Psoas muscle (tissue), 8 donors: ENCODE results near the gene DSCAM. TPM values are rescaled to one million over a fixed set of nuclear protein-coding genes. Genes with fewer than 3 reads are reported as not detected.

ENCODE experiments used
- ATAC-seq, 4 donors: fragments of 200-7000 bp; cut with Tn5 transposase; one replicate each; pipeline ENCODE4 v1.9.1; 2020; ENCODE audit warnings: moderate library complexity in 3 of 4, mild to moderate bottlenecking in 2 of 4
- DNase-seq, 2 donors: peaks; one replicate each; pipeline ENCODE4 v3.0.0-alpha.2; 2020
- H3K27ac ChIP-seq: fragments of 200-600 bp; one replicate; pipeline ENCODE4 v1.8.0; 2022
- H3K27me3 ChIP-seq, 3 donors: fragments of 200-600 bp in 1 of 3; one replicate each; pipeline versions ENCODE4 v1.6.1 to v1.8.0; 2013 to 2022; ENCODE audit warnings: low read length in 2 of 3, mild to moderate bottlenecking in 2 of 3, moderate library complexity in 1 of 3; ENCODE audit not compliant: insufficient read depth in 3 of 3
- H3K36me3 ChIP-seq, 2 donors: fragments of 200-600 bp in 1 of 2; one replicate each; pipeline versions ENCODE4 v1.6.1 to v1.8.0; 2013 to 2022; ENCODE audit warnings: low read depth in 1 of 2, mild to moderate bottlenecking in 1 of 2, moderate library complexity in 1 of 2; ENCODE audit not compliant: insufficient read depth in 1 of 2
- H3K4me1 ChIP-seq: fragments of 200-600 bp; one replicate; pipeline ENCODE4 v1.8.0; 2022
- H3K4me3 ChIP-seq: fragments of 200-600 bp; one replicate; pipeline ENCODE4 v1.8.0; 2022; ENCODE audit warnings: mild to moderate bottlenecking
- H3K9me3 ChIP-seq: fragments of 200-600 bp; one replicate; pipeline ENCODE4 v1.8.0; 2022
- CTCF ChIP-seq: fragments of 200-600 bp; IDR thresholded peaks from one replicate; pipeline ENCODE4 v1.8.0; 2022; ENCODE audit warnings: antibody characterized with exemption
- WGBS, 3 donors: extraction: QIAGEN DNeasy Blood & Tissue Kit; methylation state at CpG; one replicate each; pipeline versions ENCODE4 v1.1.6 to v1.1.7; 2013; 5-methylcytosine and 5-hydroxymethylcytosine counted together
- intact Hi-C, 2 donors: fragments of 100-400 bp; cut with DNase I; formaldehyde crosslinking; loops; one replicate each; pipeline versions ENCODE4 v1.11.0 to v1.14.2; 2022
- polyA plus RNA-seq, 3 donors: library from polyadenylated mRNA; stranded (reverse); fragments of 200-250 nt; gene quantifications; one replicate each; pipeline ENCODE4 v1.2.3, GENCODE V29; 2013
- total RNA-seq, 4 donors: library from RNA; stranded (reverse); fragmentation: NEBNext Ultra II Directional in 2 of 4; extraction: Animal tissue kit (Norgen Biotek cat#: 25700) in 2 of 4; gene quantifications; one replicate each; pipeline versions ENCODE4 v1.2.1 to v1.2.4, GENCODE V29; 2021 to 2023
- donor health status: healthy with polysubstance abuse.
- donor health status: DM: no; HTN: no; CAD: no; lungs with moderate emphysema.
- donor health status: Bipolar disorder and iron deficiency.
- donor health status: healthy.
- donor health status: DM: yes; HTN: yes; CAD: no.
- donor health status: DM: no; HTN: no; CAD: no.
- donor health status: DM: no; HTN: no; CAD: no.
- donor health status: DM: yes; HTN: yes; CAD: no.

Gene DSCAM
- total and polyA plus RNA-seq, 7 donors: 0.03 to 0.04 TPM; not detected in 5

- 25 to 29% (median 29%) methylated on average over 8 of the region's 8 CpGs for WGBS, 3 donors
- TF ChIP-seq CTCF: no peak
- Histone ChIP-seq H3K4me1 (no peaks in the 10 kb centered on the region), H3K9me3 (no peaks in the 10 kb centered on the region), H3K4me3 (no peak overlapping the region), H3K27me3 (no peaks in the 10 kb centered on the region), H3K27ac (no peak overlapping the region), H3K36me3 (no peaks in the 10 kb centered on the region)
- no peak for ATAC-seq
- intact Hi-C loops: no loop called here
- peak in 1 of 2 donors; percentile 16 for DNase-seq
These were observed 330.6 kb downstream of the DSCAM start for GRCh38 chr21:40516335-40516734.

GRCh38 chr21:40512590-40512989, 334.4 kb downstream of the DSCAM start:
- Histone ChIP-seq H3K4me1 (no peaks in the 10 kb centered on the region), H3K4me3 (no peak overlapping the region), H3K27ac (no peak overlapping the region), H3K27me3 (no peaks in the 10 kb centered on the region), H3K36me3 (no peaks in the 10 kb centered on the region), H3K9me3 (no peaks in the 10 kb centered on the region)
- DNase-seq (no peak), ATAC-seq (no peak)
- peak; percentile 16 for TF ChIP-seq CTCF
- WGBS, 3 donors: 77 to 82% (median 81%) methylated on average over 11 of the region's 11 CpGs
- intact Hi-C loops: no loop called here

GRCh38 chr21:40507978-40508377, 339.0 kb downstream of the DSCAM start:
- H3K4me3 ChIP-seq: no peak overlapping the region
- no peak for DNase-seq
- H3K36me3 ChIP-seq: no peaks in the 10 kb centered on the region
- ATAC-seq: no peak
- intact Hi-C loops: no loop called here
- TF ChIP-seq CTCF: no peak
- H3K4me1 ChIP-seq: no peaks in the 10 kb centered on the region
- no peak overlapping the region for H3K27ac ChIP-seq
- H3K9me3 ChIP-seq: no peaks in the 10 kb centered on the region
- WGBS, 3 donors: 72 to 77% (median 74%) methylated on average over 2 of the region's 2 CpGs
- no peaks in the 10 kb centered on the region for H3K27me3 ChIP-seq

- no peak for TF ChIP-seq CTCF
- intact Hi-C loops: no loop called here
- Histone ChIP-seq H3K27me3 (no peaks in the 10 kb centered on the region), H3K27ac (no peak overlapping the region), H3K9me3 (no peaks in the 10 kb centered on the region), H3K4me3 (no peak overlapping the region), H3K36me3 (no peaks in the 10 kb centered on the region), H3K4me1 (no peaks in the 10 kb centered on the region)
- no peak for DNase-seq
- no peak for ATAC-seq
- WGBS, 3 donors: 69 to 85% (median 71%) methylated on average over 5 of the region's 5 CpGs
These were observed 341.3 kb downstream of the DSCAM start for GRCh38 chr21:40505681-40506080.

- Histone ChIP-seq H3K27ac (no peak overlapping the region), H3K4me1 (no peaks in the 10 kb centered on the region), H3K9me3 (no peaks in the 10 kb centered on the region), H3K36me3 (no peaks in the 10 kb centered on the region), H3K4me3 (no peak overlapping the region), H3K27me3 (no peaks in the 10 kb centered on the region)
- intact Hi-C loops: no loop called here
- ATAC-seq (no peak), DNase-seq (no peak)
- TF ChIP-seq CTCF: no peak
These were observed 341.7 kb downstream of the DSCAM start for GRCh38 chr21:40505244-40505643.
